GM18868 (cell line): ENCODE data around the gene RPL35.

Experiments used
- ATAC-seq: cut with Tn5 transposase; IDR thresholded peaks from one replicate; pipeline ENCODE4 v1.9.1; 2021; ENCODE audit warnings: mild to moderate bottlenecking, moderate library complexity; ENCODE audit not compliant: unreplicated experiment

Gene RPL35

DNA sequence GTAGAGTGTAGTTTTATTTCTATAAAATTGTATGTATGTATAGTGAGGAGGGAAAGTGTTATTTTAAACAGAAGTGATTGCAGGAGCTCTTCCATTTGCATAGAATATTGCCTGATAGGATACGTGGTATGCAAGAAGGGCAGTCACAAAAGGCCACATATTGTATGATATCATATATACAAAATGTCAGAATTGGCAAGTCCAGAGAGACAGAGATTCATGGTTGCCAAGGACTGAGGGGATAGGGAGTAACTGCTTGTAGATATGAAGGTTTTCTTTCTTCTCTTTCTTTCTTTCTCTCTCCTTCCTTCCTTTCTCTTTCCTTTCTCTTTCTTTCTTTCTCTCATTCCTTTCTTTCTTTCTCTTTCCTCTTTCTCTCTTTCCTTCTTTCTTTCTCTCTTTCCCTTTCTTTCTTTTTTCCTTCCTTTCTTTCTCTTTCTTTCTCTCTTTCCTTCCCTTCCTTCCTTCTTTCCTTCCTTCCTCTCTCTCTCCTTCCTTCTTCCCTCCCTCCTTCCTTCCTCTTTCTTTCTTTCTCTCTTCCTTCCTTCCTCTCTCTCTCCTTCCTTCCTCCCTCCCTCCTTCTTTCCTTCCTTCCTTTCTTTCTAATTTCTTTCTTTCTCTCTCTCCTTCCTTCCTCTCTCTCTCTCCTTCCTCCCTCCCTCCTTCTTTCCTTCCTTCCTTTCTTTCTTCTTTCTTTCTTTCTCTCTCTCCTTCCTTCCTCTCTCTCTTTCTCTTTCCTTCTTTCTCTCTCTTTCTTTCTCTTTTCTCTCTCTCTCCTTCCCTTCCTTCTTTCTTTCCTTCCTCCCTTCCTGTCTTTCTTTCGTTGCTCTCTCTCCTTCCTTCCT, 33.0 kb downstream of the RPL35 start:
- ATAC-seq = no peak

DNA sequence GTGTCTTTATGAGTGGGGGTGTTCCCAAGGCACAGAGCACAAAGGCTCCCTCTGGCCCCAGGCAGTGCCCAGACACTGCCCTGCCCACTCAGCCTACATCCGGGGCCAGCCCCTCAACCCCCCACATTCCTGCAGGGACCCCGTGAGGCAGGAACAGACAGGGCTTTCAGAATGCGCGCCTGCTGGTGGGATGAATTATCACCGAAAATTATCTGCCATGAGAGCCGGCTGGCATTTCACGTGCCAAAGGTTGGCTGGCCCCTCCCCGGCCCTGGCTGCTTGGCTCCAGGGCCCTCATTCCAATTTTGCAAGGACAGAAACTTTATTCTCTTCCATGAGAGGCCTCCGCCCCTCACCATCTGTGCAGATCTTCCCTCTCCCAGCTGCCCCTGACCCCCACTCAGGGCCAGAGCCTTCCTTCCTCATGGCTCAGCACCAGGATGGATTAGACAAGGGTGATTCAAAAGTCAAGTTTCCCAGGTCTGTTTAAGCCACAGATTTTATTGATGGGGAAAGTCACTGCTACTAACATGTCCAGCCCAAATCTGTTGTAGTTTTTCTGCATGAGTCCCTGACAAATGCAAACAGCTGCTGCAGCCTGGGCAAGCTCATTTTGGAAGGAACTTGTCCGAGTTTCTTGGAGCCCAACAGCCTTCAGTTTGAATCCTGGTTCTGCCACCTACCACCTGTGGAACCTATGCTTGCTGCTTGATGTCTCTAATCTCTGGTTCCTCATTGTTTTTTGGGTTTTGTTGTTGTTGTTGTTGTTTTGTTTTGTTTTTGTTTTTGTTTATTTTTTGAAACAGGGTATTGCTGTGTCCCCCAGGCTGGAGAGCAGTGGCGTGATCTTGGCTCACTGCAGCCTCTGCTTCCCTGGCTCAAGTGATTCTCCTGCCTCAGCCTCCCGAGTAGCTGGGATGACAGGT, 40.8 kb downstream of the RPL35 start:
- ATAC-seq = no peak

DNA sequence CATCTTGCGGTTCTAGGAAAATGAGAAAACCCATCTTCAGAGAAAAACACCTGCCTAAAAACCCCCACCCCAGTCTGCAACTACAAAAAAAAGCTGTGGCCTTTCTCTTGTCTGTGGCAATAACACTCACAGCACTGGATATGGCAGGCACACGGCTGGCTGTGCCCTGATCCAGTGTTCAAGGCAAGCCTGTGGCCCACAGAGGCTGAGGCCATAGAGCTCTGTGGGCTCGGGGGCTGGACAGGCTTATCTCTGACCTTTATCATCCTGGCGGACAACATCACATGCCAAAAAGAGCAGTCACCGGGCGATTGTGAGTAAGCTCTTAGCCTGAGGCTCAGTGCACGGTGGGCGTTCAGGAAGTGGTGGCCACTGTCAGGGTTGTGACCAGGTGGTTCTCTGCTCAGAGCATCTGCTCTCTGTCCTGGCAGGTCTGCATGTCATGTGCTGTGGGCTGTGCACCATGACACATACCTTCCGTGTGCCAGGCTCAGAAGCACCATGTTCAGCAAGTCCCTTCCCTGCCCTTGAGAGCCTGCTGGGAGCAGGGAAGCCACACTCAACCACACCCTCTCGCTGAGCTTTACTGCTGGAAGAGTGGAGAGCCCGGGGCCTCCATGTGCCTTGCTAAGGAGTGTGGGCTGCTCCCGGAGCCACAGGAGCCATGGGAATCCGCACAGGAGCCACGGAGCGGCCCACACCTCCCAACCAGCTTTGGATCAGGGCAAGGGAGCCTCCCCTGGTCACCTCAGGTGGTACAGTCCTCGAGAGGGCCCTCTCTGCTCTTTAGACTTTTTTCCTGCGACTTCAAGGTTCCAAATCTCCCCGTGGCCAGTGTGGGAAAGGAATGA, 43.1 kb downstream of the RPL35 start:
- no peak for ATAC-seq

DNA sequence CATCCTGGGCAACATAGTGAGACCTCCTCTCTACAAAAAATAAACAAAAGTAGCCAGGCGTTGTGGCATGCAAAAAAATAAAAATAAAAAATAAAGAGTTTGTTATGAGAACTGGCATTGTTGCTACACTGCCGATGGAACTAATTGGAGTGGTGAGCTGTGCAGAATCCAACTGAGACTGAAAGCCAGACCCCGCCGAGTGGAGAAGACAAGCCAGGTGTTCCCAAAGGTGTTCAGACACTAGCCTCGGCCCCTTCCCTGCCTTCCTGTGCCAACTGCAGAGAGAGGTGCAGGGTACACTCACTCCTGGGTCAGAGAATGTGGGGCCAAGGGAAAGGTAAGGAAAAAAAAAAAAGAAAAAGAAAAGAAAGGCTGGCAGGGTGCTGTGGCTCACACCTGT, 46.2 kb downstream of the RPL35 start:
- no peak for ATAC-seq

DNA sequence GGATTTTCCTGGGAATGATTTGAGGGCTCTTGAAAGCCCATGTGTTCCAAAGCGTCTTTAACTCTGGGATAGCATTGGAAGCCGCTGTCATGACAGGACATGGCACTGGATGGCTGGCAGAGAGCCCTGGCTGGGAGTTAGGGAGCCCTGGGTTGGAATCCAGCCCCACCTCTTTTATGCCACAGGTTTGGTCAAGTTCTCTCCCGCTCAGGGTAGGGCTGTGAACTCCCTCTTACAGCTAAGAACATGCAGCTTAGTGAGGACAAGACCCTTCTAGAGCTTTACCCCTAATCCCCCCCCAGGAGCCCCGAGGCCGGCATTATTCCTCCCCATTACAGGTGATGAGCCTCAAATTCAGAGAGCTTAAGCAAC, 47.6 kb downstream of the RPL35 start:
- no peak for ATAC-seq

DNA sequence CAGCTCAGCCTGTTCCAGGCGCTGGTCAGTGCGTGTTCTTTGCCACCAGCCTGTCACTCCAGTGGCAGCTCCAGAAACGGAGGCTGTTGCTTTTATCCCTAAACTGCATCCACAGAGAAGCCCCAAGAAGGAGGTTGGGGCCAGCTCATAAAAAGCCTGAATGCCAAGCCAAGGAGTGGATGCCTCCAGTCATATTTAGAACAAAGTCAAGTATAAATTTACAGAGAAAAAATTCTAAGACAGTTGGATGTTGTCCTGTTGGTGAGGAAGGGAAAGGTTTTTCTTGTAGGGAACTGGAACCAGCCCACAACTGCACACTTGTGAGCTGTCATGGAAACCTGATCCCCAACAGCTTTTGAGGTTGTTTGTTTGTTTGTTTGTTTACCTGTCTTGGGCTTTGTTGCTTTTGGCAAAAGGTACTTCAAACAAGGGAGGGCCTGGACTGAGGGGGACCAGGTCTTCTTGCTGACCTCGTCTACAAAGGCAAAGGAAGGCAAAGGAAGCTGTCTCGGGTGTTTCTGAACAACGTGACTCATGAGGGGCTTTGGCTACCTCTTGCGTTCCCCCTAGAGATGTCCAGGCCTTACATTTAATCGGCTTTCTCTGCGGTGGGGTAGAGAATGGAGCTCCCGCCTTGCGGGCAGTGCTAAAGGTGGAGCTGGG, 48.1 kb downstream of the RPL35 start:
- no peak for ATAC-seq

DNA sequence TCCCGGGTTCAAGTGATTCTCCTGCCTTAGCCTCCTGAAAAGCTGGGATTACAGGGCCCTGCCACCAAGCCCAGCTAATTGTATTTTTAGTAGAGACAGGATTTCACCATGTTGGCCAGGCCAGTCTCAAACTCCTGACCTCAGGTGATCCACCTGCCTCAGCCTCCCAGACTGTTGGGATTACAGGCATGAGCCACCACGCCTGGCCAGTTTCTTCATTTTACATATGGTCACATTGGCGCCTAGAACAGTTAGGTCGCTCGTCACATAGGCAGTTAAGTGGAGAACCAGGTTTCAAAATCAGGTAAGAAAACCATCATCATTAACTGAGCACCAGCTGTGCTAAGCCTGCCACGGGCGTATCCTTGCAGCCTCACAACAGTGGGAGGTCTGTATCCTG, 48.7 kb downstream of the RPL35 start:
- ATAC-seq = no peak

DNA sequence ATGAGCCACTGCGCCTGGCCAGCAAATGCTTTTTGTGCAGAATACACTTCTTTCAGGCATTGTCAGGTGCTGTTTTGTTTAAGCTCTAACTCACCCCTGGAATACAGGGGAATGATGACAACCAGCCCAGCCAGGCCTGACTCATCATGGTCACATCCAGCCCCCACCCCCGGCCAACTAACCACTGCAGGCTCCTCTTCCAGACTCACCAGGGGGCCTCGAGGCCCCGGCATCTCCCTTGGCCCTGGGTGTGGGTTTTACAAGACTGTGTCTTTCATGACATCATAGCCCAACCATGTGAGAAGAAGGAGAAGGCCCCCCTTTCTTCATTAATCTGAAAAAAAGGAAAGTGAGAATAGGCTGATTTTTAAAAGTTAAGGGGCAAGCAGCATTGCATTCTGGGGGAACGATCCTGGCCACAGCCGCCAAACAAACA, 49.3 kb downstream of the RPL35 start:
- no peak for ATAC-seq

DNA sequence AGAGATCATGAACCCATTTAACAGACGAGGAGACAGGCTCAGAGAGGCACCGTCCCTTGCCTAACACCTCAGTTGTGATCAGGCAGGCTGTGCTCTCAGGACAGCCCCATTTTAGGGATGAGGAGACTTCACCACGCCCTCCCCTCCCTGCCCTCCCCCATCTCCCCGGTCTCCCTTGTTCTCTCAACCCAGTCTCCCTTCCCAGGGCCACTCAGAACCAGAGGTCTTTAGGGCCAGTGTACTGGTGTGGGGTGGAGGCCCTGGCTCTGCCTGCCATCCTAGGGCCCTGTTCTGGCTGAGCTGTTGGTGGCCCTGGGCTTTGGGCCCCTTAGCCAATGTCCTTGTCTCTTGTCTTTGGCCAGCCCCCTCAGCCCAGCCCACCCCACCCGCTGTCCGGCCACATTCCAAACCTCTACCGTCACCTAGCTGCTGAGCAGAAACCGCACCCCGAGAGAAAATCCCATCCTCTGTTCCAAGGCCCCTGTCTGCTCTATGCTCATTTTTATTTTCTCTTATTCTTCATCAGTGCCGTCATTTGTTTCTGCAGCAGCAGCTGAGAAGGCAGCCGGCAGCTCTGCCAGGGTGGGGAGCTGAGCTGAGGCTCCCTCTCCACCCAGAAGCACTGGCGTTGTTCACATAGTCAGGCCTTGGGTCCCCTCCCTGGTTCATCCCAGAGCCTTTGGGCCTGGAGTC, 50.9 kb downstream of the RPL35 start:
- ATAC-seq = no peak

DNA sequence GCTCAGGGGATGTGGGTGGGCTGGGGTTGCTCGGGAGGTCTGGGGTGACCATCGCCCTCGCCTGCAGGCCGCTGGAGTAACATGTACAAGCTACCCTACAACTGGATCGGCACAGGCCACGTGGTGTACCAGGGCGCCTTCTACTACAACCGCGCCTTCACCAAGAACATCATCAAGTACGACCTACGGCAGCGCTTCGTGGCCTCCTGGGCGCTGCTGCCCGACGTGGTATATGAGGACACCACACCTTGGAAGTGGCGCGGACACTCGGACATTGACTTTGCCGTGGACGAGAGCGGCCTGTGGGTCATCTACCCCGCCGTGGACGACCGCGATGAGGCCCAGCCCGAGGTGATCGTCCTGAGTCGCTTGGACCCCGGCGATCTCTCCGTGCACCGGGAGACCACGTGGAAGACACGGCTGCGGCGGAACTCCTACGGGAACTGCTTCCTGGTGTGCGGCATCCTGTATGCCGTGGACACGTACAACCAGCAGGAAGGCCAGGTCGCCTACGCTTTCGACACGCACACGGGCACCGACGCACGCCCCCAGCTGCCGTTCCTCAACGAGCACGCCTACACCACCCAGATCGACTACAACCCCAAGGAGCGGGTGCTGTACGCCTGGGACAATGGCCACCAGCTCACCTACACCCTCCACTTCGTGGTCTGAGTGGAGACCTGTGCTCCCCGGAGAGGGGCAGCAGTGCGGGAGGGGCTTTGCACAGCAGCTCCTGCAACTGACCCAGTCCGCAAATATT, 51.8 kb downstream of the RPL35 start:
- no peak for ATAC-seq

DNA sequence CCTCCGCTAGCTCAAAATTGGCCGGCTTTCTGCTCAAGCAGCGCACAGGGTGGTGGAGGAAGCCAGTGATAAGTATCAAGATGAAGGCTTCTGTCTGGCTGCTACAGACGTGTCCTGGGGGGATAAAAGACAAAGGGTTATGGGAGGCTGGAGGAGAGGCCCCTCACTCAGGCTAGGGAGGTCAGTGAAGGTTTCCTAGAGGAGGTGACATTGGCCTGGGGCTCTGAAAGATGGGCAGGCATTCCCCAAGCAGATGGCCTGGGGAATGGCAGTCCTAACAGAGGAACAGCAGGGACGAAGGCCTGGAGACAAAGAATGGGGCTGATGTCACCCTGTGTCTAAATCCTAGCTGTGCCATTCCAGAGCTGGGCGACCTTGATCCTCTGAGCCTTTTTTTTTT, 52.5 kb downstream of the RPL35 start:
- ATAC-seq = no peak

DNA sequence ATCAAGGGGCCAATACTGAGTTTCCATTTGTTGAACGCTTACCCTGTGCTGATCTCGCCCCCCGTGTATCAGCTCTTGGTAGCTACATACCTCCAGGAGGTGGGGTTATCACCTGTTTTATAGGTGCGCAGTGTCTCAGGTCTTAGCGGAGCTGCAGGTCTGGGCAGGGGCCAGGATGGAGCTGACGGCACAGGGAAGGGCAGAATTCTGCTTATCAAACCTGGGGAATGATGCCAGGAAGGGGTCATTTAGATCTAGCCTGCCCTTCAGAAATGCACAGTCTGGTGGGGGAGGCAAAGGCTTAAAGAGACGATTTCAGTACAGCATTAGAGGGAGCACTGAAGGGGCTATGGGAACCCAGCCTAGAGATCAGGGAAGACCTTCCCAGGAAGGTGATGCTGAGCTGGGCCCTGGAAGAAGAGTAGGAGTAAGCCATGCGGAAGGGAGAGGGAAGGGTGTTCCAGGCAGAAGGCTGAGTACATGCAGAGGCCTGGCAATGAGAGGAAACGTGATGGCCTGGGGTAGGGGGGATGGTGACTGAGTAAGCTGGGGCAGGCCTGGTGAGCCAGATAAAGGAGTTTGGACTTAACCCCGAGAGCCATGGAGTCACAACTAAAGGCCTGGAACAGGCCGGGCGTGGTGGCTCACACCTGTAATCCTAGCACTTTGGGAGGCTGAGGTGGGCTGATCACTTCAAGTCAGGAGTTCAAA, 53.4 kb downstream of the RPL35 start:
- no peak for ATAC-seq
